ENCODE results near the gene CACNA1C.
"Not testable (repeated sequence)": the region's sequence is repeated elsewhere in the genome, so short reads cannot be mapped to it uniquely, and the experiment has no call there.

GRCh38 chr12:2491349-2491748, 438.6 kb downstream of the CACNA1C start:
- not testable (repeated sequence) for TF ChIP-seq RFX5 (IDR thresholded peaks at IDR 0.05; ENCODE audit: low read length); EZH2phosphoT487 (IDR thresholded peaks at IDR 0.05; ENCODE audit: borderline replicate concordance, low read depth); CTCF (IDR thresholded peaks at IDR 0.05); FOXJ3 (CRISPR knock-in tag; IDR thresholded peaks at IDR 0.05); RCOR1 (IDR thresholded peaks at IDR 0.05; ENCODE audit: low read length); MAX (IDR thresholded peaks at IDR 0.05; ENCODE audit: low read depth); USF2 (IDR thresholded peaks at IDR 0.05; ENCODE audit: borderline replicate concordance, low read depth, low read length); USF1 (IDR thresholded peaks at IDR 0.05; ENCODE audit: borderline replicate concordance, low read depth); RXRA (IDR thresholded peaks at IDR 0.05; ENCODE audit: borderline replicate concordance, low read depth); SMC3 (IDR thresholded peaks at IDR 0.05; ENCODE audit: low read depth, low read length); POLR2AphosphoS5 (IDR thresholded peaks at IDR 0.05; ENCODE audit: low read depth, low read length)
